B cell (primary cell): ENCODE measurements around the gene ARMC5. TPM values are rescaled to one million over a fixed set of nuclear protein-coding genes. Genes with fewer than 3 reads are reported as not detected.

Experiments used
- ATAC-seq: fragments of 200-7000 bp; cut with Tn5 transposase; one replicate; pipeline ENCODE4 v1.10.0; 2021; ENCODE audit warnings: low read depth, mild to moderate bottlenecking, moderate number of reproducible peaks, moderate library complexity
- CTCF ChIA-PET: fragments of 350-600 bp; sonication (Branson Sonifier 250); formaldehyde crosslinking; loops from one replicate; lab custom pipeline; 2021; ENCODE audit warnings: antibody characterized with exemption, inconsistent platforms; lab: Charles Lee
- POLR2A ChIA-PET: fragments of 350-600 bp; sonication (Branson Sonifier 250); formaldehyde crosslinking; loops from one replicate; lab custom pipeline; 2021; ENCODE audit warnings: antibody characterized with exemption; lab: Charles Lee
- DNase-seq: peaks from one replicate; pipeline ENCODE4 v3.0.0; 2013
- H2AFZ ChIP-seq: 2 replicates; pipeline ENCODE4 v1.6.1; 2012; ENCODE audit warnings: mild to moderate bottlenecking, low read depth, low read length; ENCODE audit not compliant: insufficient read depth, poor library complexity, severe bottlenecking
- H3K27ac ChIP-seq, 2 donors: 1 replicate in 1 of 2; 2 replicates in 1 of 2; pipeline ENCODE4 v1.5.1; 2012 to 2013; ENCODE audit warnings: low read length in 2 of 2, mild to moderate bottlenecking in 2 of 2, moderate library complexity in 1 of 2
- H3K27me3 ChIP-seq, 4 experiments: fragments of 200-600 bp in 1 of 4; sonication (generic) in 1 of 4; replicated peaks in 1 of 4; 1 replicate in 2 of 4; 2 replicates in 2 of 4; pipeline versions ENCODE4 v1.6.1 to v1.7.0; 2013 to 2016; ENCODE audit warnings: low read length in 3 of 4, mild to moderate bottlenecking in 2 of 4, mixed read lengths in 1 of 4, moderate library complexity in 1 of 4; ENCODE audit not compliant: insufficient read depth in 4 of 4, control insufficient read depth in 3 of 4; ENCODE audit errors: control extremely low read depth in 1 of 4
- H3K36me3 ChIP-seq, 2 experiments: replicated peaks in 1 of 2; 1 replicate in 1 of 2; 2 replicates in 1 of 2; pipeline versions ENCODE4 v1.6.1 to v1.7.1; 2013; ENCODE audit warnings: low read length in 1 of 2; ENCODE audit not compliant: insufficient read depth in 2 of 2, control insufficient read depth in 1 of 2; ENCODE audit errors: control extremely low read depth in 1 of 2, extremely low read depth in 1 of 2
- H3K4me1 ChIP-seq, 2 donors: fragments of 200-600 bp in 1 of 2; sonication (generic) in 1 of 2; 1 replicate in 1 of 2; 2 replicates in 1 of 2; pipeline versions ENCODE4 v1.5.1 to v1.6.1; 2013 to 2017; ENCODE audit warnings: low read length in 2 of 2; ENCODE audit not compliant: control insufficient read depth in 2 of 2, insufficient read depth in 2 of 2
- H3K4me2 ChIP-seq: replicated peaks from 2 replicates; pipeline ENCODE3; 2012; ENCODE audit warnings: mild to moderate bottlenecking, low read depth, low read length; ENCODE audit not compliant: poor library complexity, severe bottlenecking
- H3K4me3 ChIP-seq, 5 experiments: fragments of 200-600 bp in 1 of 5; sonication (generic) in 1 of 5; 1 replicate in 3 of 5; 2 replicates in 2 of 5; pipeline versions ENCODE4 v1.5.1 to v1.7.0; 2011 to 2016; ENCODE audit warnings: low read length in 4 of 5, mild to moderate bottlenecking in 4 of 5, low read depth in 2 of 5, control low read depth in 1 of 5, moderate library complexity in 1 of 5; ENCODE audit not compliant: insufficient read depth in 1 of 5; ENCODE audit errors: control extremely low read depth in 1 of 5, extremely low read depth in 1 of 5
- H3K79me2 ChIP-seq: fragments of 200-600 bp; sonication (generic); one replicate; pipeline ENCODE4 v1.6.0; 2016; ENCODE audit warnings: low read length; ENCODE audit not compliant: control insufficient read depth, insufficient read depth
- H3K9ac ChIP-seq: fragments of 200-600 bp; sonication (generic); 2 replicates; pipeline ENCODE4 v1.6.1; 2017; ENCODE audit warnings: mild to moderate bottlenecking, low read length, moderate library complexity
- H3K9me3 ChIP-seq, 3 donors: one replicate each; pipeline versions ENCODE4 v1.6.1 to v1.7.1; 2013; ENCODE audit warnings: low read length in 2 of 3; ENCODE audit not compliant: control insufficient read depth in 2 of 3, insufficient read depth in 1 of 3; ENCODE audit errors: control extremely low read depth in 1 of 3
- H4K20me1 ChIP-seq: 2 replicates; pipeline ENCODE4 v1.6.0; 2012; ENCODE audit warnings: mild to moderate bottlenecking, low read length; ENCODE audit not compliant: insufficient read depth, control insufficient read depth, poor library complexity, severe bottlenecking
- H3K27ac Mint-ChIP-seq: one replicate; pipeline ENCODE4 v1.8.0; 2021; ENCODE audit warnings: mixed read lengths
- H3K27me3 Mint-ChIP-seq: one replicate; pipeline ENCODE4 v1.8.0; 2021; ENCODE audit warnings: mixed read lengths
- H3K4me1 Mint-ChIP-seq: one replicate; pipeline ENCODE4 v1.8.0; 2021; ENCODE audit warnings: mixed read lengths
- H3K4me3 Mint-ChIP-seq: one replicate; pipeline ENCODE4 v1.8.0; 2021; ENCODE audit warnings: mixed read lengths
- H3K9me3 Mint-ChIP-seq: one replicate; pipeline ENCODE4 v1.8.0; 2022; ENCODE audit warnings: mixed read lengths; ENCODE audit not compliant: insufficient read depth
- EZH2 ChIP-seq: IDR thresholded peaks from 2 replicates; pipeline ENCODE4 v1.6.1; 2012; ENCODE audit warnings: borderline replicate concordance, low read depth, mild to moderate bottlenecking, moderate library complexity, low read length; ENCODE audit not compliant: insufficient read depth, poor library complexity, severe bottlenecking
- WGBS: methylation state at CpG from one replicate; pipeline ENCODE4 v1.1.5; 2013; ENCODE audit warnings: missing lambda C conversion rate; ENCODE audit not compliant: insufficient coverage; 5-methylcytosine and 5-hydroxymethylcytosine counted together
- intact Hi-C: fragments of 100-400 bp; cut with micrococcal nuclease; formaldehyde crosslinking; loops from one replicate; pipeline ENCODE4 v1.10.0; 2022
- polyA plus RNA-seq: library from polyadenylated mRNA; depleted of rRNA; stranded (reverse); fragments of >200 nt; gene quantifications from 2 replicates; pipeline ENCODE4 v1.2.3, GENCODE V29; 2012
- total RNA-seq, 2 donors: library from RNA; stranded (reverse); fragments of 120-200 nt in 1 of 2; gene quantifications; 1 replicate in 1 of 2; 2 replicates in 1 of 2; pipeline versions ENCODE4 v1.2.3 to v1.2.4, GENCODE V29; 2013 to 2022
- TF ChIP-seq, protein P1 (sequence below): fragments of 200-600 bp; IDR thresholded peaks from one replicate; pipeline ENCODE4 v1.8.0; 2022; ENCODE audit warnings: antibody characterized with exemption, mild to moderate bottlenecking

ARMC5 gene
- total and polyA plus RNA-seq, 2 donors (not counting 1 experiment from before 2014, with no cell fraction given), result 11.7 to 15.4 TPM

DNA sequence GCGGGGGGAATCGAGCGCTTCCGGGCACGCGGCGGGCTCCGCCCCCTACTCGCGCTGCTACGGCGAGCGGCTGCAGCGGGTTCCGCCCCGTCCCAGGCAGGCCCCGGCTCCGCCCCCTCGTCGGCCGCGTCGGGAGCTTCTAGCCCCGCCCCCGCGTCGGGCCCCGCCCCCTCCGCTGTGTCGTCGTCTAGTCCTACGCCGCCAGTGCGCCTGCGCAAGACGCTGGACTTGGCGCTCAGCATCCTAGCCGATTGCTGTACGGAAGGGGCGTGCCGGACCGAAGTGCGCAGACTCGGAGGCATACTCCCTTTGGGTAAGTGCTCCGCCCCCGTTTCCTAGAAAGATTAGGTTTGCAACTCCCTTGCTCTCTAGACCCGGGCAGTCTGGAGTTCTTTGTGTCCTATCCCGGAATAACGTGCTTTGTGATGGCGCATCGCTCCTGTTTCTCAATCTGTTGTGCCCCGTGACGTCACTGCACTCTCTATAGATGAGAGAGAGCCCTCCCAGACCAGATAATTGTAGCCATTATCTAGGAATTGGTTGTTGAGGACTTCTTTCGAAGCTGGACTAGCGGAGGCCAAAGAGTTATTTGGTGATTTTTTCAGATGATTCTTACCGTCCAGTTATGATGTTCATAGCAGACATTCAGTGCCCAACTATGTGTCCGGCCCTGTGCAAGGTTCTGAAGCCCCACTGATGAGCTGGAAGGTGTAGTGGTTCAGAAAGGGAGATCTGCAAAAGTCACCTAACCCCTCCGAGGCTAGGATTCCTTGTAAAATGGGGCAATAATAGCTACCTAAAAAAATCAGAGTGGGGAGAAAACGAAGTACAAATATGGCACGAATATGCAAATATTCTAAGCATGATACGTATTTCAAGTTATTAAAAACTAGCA, 633 bp downstream of the ARMC5 start:
- H2AFZ ChIP-seq, result peak overlapping the region; percentile 81
- TF ChIP-seq, protein P1, sequence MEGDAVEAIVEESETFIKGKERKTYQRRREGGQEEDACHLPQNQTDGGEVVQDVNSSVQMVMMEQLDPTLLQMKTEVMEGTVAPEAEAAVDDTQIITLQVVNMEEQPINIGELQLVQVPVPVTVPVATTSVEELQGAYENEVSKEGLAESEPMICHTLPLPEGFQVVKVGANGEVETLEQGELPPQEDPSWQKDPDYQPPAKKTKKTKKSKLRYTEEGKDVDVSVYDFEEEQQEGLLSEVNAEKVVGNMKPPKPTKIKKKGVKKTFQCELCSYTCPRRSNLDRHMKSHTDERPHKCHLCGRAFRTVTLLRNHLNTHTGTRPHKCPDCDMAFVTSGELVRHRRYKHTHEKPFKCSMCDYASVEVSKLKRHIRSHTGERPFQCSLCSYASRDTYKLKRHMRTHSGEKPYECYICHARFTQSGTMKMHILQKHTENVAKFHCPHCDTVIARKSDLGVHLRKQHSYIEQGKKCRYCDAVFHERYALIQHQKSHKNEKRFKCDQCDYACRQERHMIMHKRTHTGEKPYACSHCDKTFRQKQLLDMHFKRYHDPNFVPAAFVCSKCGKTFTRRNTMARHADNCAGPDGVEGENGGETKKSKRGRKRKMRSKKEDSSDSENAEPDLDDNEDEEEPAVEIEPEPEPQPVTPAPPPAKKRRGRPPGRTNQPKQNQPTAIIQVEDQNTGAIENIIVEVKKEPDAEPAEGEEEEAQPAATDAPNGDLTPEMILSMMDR, result no peak
- TF ChIP-seq EZH2, result no peak
- H3K27me3 Mint-ChIP-seq, result no peaks in the 10 kb centered on the region
- peaks cover 29 to 42% of the 10 kb centered on the region in 2 donors for H3K4me1 ChIP-seq
- no peaks in the 10 kb centered on the region for H3K9me3 Mint-ChIP-seq
- peaks cover 0 to 15% of the 10 kb centered on the region in 2 experiments for H3K36me3 ChIP-seq
- WGBS, result 4% methylated on average over 58 of the region's 61 CpGs
- peak overlapping the region; percentile 95 for H3K9ac ChIP-seq
- no peaks in the 10 kb centered on the region for H3K9me3 ChIP-seq
- peak overlapping the region; percentile 67 to 94 (median 87) for H3K4me3 ChIP-seq
- H3K27ac ChIP-seq, result peak overlapping the region; percentile 94 to 99
- H3K4me3 Mint-ChIP-seq, result peak overlapping the region; percentile 94
- H3K79me2 ChIP-seq, result peaks cover 20% of the 10 kb centered on the region
- H3K4me1 Mint-ChIP-seq, result peaks cover 49% of the 10 kb centered on the region
- no peaks in the 10 kb centered on the region for H3K27me3 ChIP-seq
- POLR2A ChIA-PET, result interaction anchor here (0.5 to 2.7 kb wide), 11 partner anchors 11 to 801 kb away, joined by 3 to 12 read pairs (median 5); partner anchors contain the start of genes FUS, RUSF1, TGFB1I1 and ZNF267
- H3K27ac Mint-ChIP-seq, result peak overlapping the region; percentile 100
- ATAC-seq, result peak; percentile 79
- CTCF ChIA-PET, result interaction anchor here (0.6 to 7.2 kb wide), 23 partner anchors 8 to 476 kb away, joined by 3 to 43 read pairs (median 4); partner anchors contain the start of genes FUS, HSD3B7, RUSF1 and TGFB1I1
- H3K4me2 ChIP-seq, result peak overlapping the region; percentile 95
- peaks cover 26% of the 10 kb centered on the region for H4K20me1 ChIP-seq
- peak; percentile 99 for DNase-seq
- intact Hi-C loops, result loop anchor here (1.0 to 5.0 kb wide), 13 partner anchors 16 to 903 kb away; partner anchors contain the start of genes PYCARD, RUSF1, SETD1A and STX4
